Activated CD8-positive, alpha-beta T cell treated with anti-CD3 and anti-CD28 coated beads for 36 hours (primary cell): ENCODE data around the gene NRG3. TPM values are rescaled to one million over a fixed set of nuclear protein-coding genes. Genes with fewer than 3 reads are reported as not detected.

Source experiments
- ATAC-seq: fragments of 200-7000 bp; cut with Tn5 transposase; one replicate; pipeline ENCODE4 v1.10.0; 2021; ENCODE audit warnings: mild to moderate bottlenecking, moderate library complexity
- CTCF ChIA-PET: fragments of 350-600 bp; sonication (Branson Sonifier 250); formaldehyde crosslinking; loops from one replicate; lab custom pipeline; 2021; ENCODE audit warnings: antibody characterized with exemption; lab: Charles Lee
- POLR2A ChIA-PET: fragments of 350-600 bp; sonication (Branson Sonifier 250); formaldehyde crosslinking; loops from one replicate; lab custom pipeline; 2021; ENCODE audit warnings: antibody characterized with exemption; lab: Charles Lee
- DNase-seq: peaks from one replicate; pipeline ENCODE4 v3.0.0-alpha.2; 2020
- H3K27ac Mint-ChIP-seq: one replicate; pipeline ENCODE4 v1.8.0; 2021; ENCODE audit warnings: mild to moderate bottlenecking, mixed read lengths
- H3K27me3 Mint-ChIP-seq: one replicate; pipeline ENCODE4 v1.8.0; 2021; ENCODE audit warnings: mixed read lengths
- H3K36me3 Mint-ChIP-seq: one replicate; pipeline ENCODE4 v1.8.0; 2021; ENCODE audit warnings: low read depth, mixed read lengths
- H3K4me1 Mint-ChIP-seq: one replicate; pipeline ENCODE4 v1.8.0; 2021; ENCODE audit warnings: low read depth, mixed read lengths
- H3K4me3 Mint-ChIP-seq: one replicate; pipeline ENCODE4 v1.8.0; 2021; ENCODE audit warnings: mild to moderate bottlenecking, moderate library complexity, mixed read lengths
- H3K9me3 Mint-ChIP-seq: one replicate; pipeline ENCODE4 v1.8.0; 2021; ENCODE audit warnings: mixed read lengths
- CTCF ChIP-seq: fragments of 200-600 bp; IDR thresholded peaks from one replicate; pipeline ENCODE4 v1.8.0; 2022; ENCODE audit warnings: antibody characterized with exemption, mild to moderate bottlenecking
- intact Hi-C: fragments of 100-400 bp; cut with micrococcal nuclease; formaldehyde crosslinking; loops from one replicate; pipeline ENCODE4 v1.10.0; 2022
- total RNA-seq, 2 experiments: library from RNA; stranded (reverse); gene quantifications; one replicate each; pipeline ENCODE4 v1.2.3, GENCODE V29; 2021

Gene NRG3
- total RNA-seq, 2 experiments from 2014 or later, result not detected

- Mint-ChIP-seq H3K9me3 (peaks cover 1% of the 10 kb centered on the region), H3K27ac (no peak overlapping the region), H3K4me3 (no peak overlapping the region), H3K4me1 (no peaks in the 10 kb centered on the region), H3K36me3 (no peaks in the 10 kb centered on the region), H3K27me3 (no peaks in the 10 kb centered on the region)
- ATAC-seq (no peak), DNase-seq (no peak)
- no peak for TF ChIP-seq CTCF
- intact Hi-C loops, result no loop called here
- POLR2A ChIA-PET, result no interaction called here
- CTCF ChIA-PET, result no interaction called here
These were observed 1014.7 kb downstream of the NRG3 start for GRCh38 chr10:82889728-82890127.

DNA sequence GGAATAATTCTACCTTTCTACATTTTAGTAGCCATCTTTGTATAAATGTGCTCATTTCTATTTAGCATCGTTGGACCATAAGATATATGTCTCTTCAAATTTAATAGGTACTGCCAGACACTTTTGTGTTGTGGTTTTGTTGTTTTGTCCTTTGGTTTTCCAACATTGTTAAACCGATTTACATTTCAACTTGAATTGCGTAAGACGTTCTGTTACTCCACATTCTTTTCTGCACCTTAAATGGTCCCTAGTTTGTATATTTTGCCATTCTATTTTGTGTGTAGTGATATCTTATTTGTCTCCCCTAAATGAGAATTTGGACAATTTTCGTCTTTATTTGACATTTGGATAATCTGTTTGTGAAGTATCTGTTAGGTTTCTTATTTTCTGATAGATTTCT, 1015.6 kb downstream of the NRG3 start:
- Mint-ChIP-seq H3K9me3 (peaks cover 3% of the 10 kb centered on the region), H3K4me3 (no peak overlapping the region), H3K27me3 (no peaks in the 10 kb centered on the region), H3K4me1 (no peaks in the 10 kb centered on the region), H3K36me3 (no peaks in the 10 kb centered on the region), H3K27ac (no peak overlapping the region)
- ATAC-seq (no peak), DNase-seq (no peak)
- TF ChIP-seq CTCF, result no peak
- CTCF ChIA-PET, result no interaction called here
- POLR2A ChIA-PET, result no interaction called here
- intact Hi-C loops, result no loop called here

- ATAC-seq, result no peak
- H3K27ac Mint-ChIP-seq, result no peak overlapping the region
- H3K27me3 Mint-ChIP-seq, result no peaks in the 10 kb centered on the region
- H3K4me1 Mint-ChIP-seq, result no peaks in the 10 kb centered on the region
- no peak for DNase-seq
- intact Hi-C loops, result no loop called here
- no peaks in the 10 kb centered on the region for H3K36me3 Mint-ChIP-seq
- ChIA-PET POLR2A (no interaction called here), CTCF (no interaction called here)
- H3K4me3 Mint-ChIP-seq, result no peak overlapping the region
- TF ChIP-seq CTCF, result no peak
- H3K9me3 Mint-ChIP-seq, result peaks cover 3% of the 10 kb centered on the region
These were observed 1033.1 kb downstream of the NRG3 start for GRCh38 chr10:82908096-82908495.

DNA sequence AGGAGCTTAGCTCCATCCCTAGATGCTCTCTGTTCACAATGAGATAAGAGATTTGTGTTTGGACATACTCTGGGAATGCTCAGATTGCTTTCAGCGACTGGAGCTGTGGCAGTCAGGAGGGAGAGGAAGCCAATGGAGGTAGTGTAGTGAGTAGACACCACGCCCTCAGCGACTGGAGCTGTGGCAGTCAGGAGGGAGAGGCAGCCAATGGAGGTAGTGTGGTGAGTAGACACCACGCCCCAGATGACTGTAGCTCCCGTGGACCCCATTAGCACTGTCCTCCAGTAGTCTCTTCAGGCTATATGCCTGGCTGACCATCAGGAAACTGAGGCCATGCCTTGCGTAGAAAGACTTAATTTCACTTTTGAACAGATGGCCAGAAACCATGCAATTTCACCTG, 1033.8 kb downstream of the NRG3 start:
- no peak for DNase-seq
- Mint-ChIP-seq H3K27ac (no peak overlapping the region), H3K4me3 (no peak overlapping the region), H3K4me1 (no peaks in the 10 kb centered on the region), H3K27me3 (no peaks in the 10 kb centered on the region), H3K36me3 (no peaks in the 10 kb centered on the region), H3K9me3 (peaks cover 3% of the 10 kb centered on the region)
- no peak for TF ChIP-seq CTCF
- intact Hi-C loops, result no loop called here
- ChIA-PET POLR2A (no interaction called here), CTCF (no interaction called here)
- ATAC-seq, result no peak

- no peak overlapping the region for H3K4me3 Mint-ChIP-seq
- ChIA-PET POLR2A (no interaction called here), CTCF (no interaction called here)
- H3K36me3 Mint-ChIP-seq, result no peaks in the 10 kb centered on the region
- intact Hi-C loops, result no loop called here
- peaks cover 1% of the 10 kb centered on the region for H3K9me3 Mint-ChIP-seq
- ATAC-seq (no peak), DNase-seq (no peak)
- no peaks in the 10 kb centered on the region for H3K27me3 Mint-ChIP-seq
- no peak overlapping the region for H3K27ac Mint-ChIP-seq
- TF ChIP-seq CTCF, result no peak
- H3K4me1 Mint-ChIP-seq, result no peaks in the 10 kb centered on the region
These were observed 1035.3 kb downstream of the NRG3 start for GRCh38 chr10:82910301-82910700.
